Ectodermal cell (in vitro differentiated cells): ENCODE data around the gene USP32.
"Not testable (repeated sequence)": the region's sequence is repeated elsewhere in the genome, so short reads cannot be mapped to it uniquely, and the experiment has no call there.

Source experiments
- H3K27ac ChIP-seq: 2 replicates; pipeline ENCODE4 v1.7.0; 2013; ENCODE audit warnings: mild to moderate bottlenecking, low read depth, low read length; ENCODE audit not compliant: insufficient read depth, poor library complexity, severe bottlenecking
- H3K27me3 ChIP-seq: 2 replicates; pipeline ENCODE4 v1.7.0; 2013; ENCODE audit warnings: mild to moderate bottlenecking, low read length; ENCODE audit not compliant: insufficient read depth, control insufficient read depth, poor library complexity, severe bottlenecking
- H3K36me3 ChIP-seq: one replicate; pipeline ENCODE4 v1.7.0; 2013; ENCODE audit warnings: low read length; ENCODE audit not compliant: control insufficient read depth, insufficient read depth
- H3K4me1 ChIP-seq: one replicate; pipeline ENCODE4 v1.7.0; 2013; ENCODE audit warnings: low read length; ENCODE audit not compliant: control insufficient read depth, insufficient read depth
- H3K4me3 ChIP-seq: 2 replicates; pipeline ENCODE4 v1.7.0; 2013; ENCODE audit warnings: low read depth, low read length, control low read depth; ENCODE audit not compliant: insufficient read depth
- H3K9me3 ChIP-seq: 2 replicates; pipeline ENCODE4 v1.7.0; 2013; ENCODE audit warnings: mild to moderate bottlenecking, low read length, moderate library complexity; ENCODE audit not compliant: control insufficient read depth
- WGBS, 2 experiments: methylation state at CpG; one replicate each; pipeline ENCODE4 v1.1.7; 2013; ENCODE audit warnings: missing lambda C conversion rate in 2 of 2; 5-methylcytosine and 5-hydroxymethylcytosine counted together

Gene USP32

GRCh38 chr17:60248618-60249289 lies 143.2 kb downstream of the USP32 start:
- Histone ChIP-seq H3K4me3 (no peak overlapping the region), H3K9me3 (no peaks in the 10 kb centered on the region), H3K36me3 (peaks cover 4% of the 10 kb centered on the region), H3K27ac (peak overlapping the region; percentile 81), H3K27me3 (no peaks in the 10 kb centered on the region), H3K4me1 (no peaks in the 10 kb centered on the region)
- 87 to 95% methylated on average over 4 of the region's 5 CpGs for WGBS, 2 experiments

- no peaks in the 10 kb centered on the region for H3K27me3 ChIP-seq
- no peak overlapping the region for H3K4me3 ChIP-seq
- H3K36me3 ChIP-seq: peaks cover 4% of the 10 kb centered on the region
- 97 to 99% methylated on average over 7 of the region's 7 CpGs for WGBS, 2 experiments
- H3K27ac ChIP-seq: no peak overlapping the region
- H3K9me3 ChIP-seq: no peaks in the 10 kb centered on the region
- no peaks in the 10 kb centered on the region for H3K4me1 ChIP-seq
Observed at GRCh38 chr17:60247836-60248461, 144.0 kb downstream of the USP32 start.

GRCh38 chr17:60244656-60245055 lies 147.3 kb downstream of the USP32 start:
- Histone ChIP-seq H3K4me3 (no peak overlapping the region), H3K27me3 (no peaks in the 10 kb centered on the region), H3K4me1 (no peaks in the 10 kb centered on the region), H3K9me3 (no peaks in the 10 kb centered on the region), H3K27ac (no peak overlapping the region), H3K36me3 (peaks cover 4% of the 10 kb centered on the region)
- WGBS, 2 experiments: 93 to 96% methylated on average over 7 to 8 of the region's 8 CpGs

- Histone ChIP-seq H3K9me3 (no peaks in the 10 kb centered on the region), H3K27ac (no peak overlapping the region), H3K4me1 (no peaks in the 10 kb centered on the region), H3K4me3 (no peak overlapping the region), H3K36me3 (no peaks in the 10 kb centered on the region), H3K27me3 (no peaks in the 10 kb centered on the region)
- 88 to 92% methylated on average over 3 of the region's 3 CpGs for WGBS, 2 experiments
Observed at GRCh38 chr17:60240290-60240689, 151.6 kb downstream of the USP32 start.

- 70 to 92% methylated on average over 1 to 2 of the region's 2 CpGs for WGBS, 2 experiments
- peak overlapping the region; percentile 23 for H3K27ac ChIP-seq
- peaks cover 5% of the 10 kb centered on the region for H3K4me1 ChIP-seq
Observed at GRCh38 chr17:60231691-60232090, 160.2 kb downstream of the USP32 start.

GRCh38 chr17:60231234-60231633 lies 160.7 kb downstream of the USP32 start:
- WGBS, 2 experiments: 93 to 95% methylated on average over 4 of the region's 4 CpGs
- Histone ChIP-seq H3K4me3 (no peak overlapping the region), H3K4me1 (peaks cover 5% of the 10 kb centered on the region), H3K27me3 (no peaks in the 10 kb centered on the region), H3K36me3 (peaks cover 3% of the 10 kb centered on the region), H3K27ac (peak overlapping the region; percentile 23), H3K9me3 (no peaks in the 10 kb centered on the region)

More at GRCh38 chr17:60231691-60232090, 160.2 kb downstream of the USP32 start:
- H3K4me3 ChIP-seq: no peak overlapping the region
- peaks cover 3% of the 10 kb centered on the region for H3K36me3 ChIP-seq
- H3K9me3 ChIP-seq: no peaks in the 10 kb centered on the region
- no peaks in the 10 kb centered on the region for H3K27me3 ChIP-seq

GRCh38 chr17:60230358-60230757 lies 161.6 kb downstream of the USP32 start:
- Histone ChIP-seq H3K27me3 (no peaks in the 10 kb centered on the region), H3K9me3 (no peaks in the 10 kb centered on the region), H3K4me3 (no peak overlapping the region), H3K27ac (no peak overlapping the region), H3K4me1 (peaks cover 5% of the 10 kb centered on the region), H3K36me3 (peaks cover 3% of the 10 kb centered on the region)
- 93 to 96% methylated on average over 3 of the region's 3 CpGs for WGBS, 2 experiments

- H3K9me3 ChIP-seq: no peaks in the 10 kb centered on the region
Observed at GRCh38 chr17:60229188-60229802, 162.6 kb downstream of the USP32 start.

GRCh38 chr17:60227276-60227675 lies 164.7 kb downstream of the USP32 start:
- H3K36me3 ChIP-seq, H3K4me3 ChIP-seq: not testable (repeated sequence)
- WGBS, 2 experiments: 94 to 95% methylated on average over 8 of the region's 8 CpGs

More at GRCh38 chr17:60229188-60229802, 162.6 kb downstream of the USP32 start:
- Histone ChIP-seq H3K4me3 (no peak overlapping the region), H3K27ac (no peak overlapping the region), H3K27me3 (no peaks in the 10 kb centered on the region), H3K36me3 (no peaks in the 10 kb centered on the region), H3K4me1 (peaks cover 5% of the 10 kb centered on the region)
- WGBS, 2 experiments: 95 to 100% methylated on average over 2 to 3 of the region's 3 CpGs

GRCh38 chr17:60224064-60224463 lies 167.9 kb downstream of the USP32 start:
- no peaks in the 10 kb centered on the region for H3K36me3 ChIP-seq
- WGBS, 2 experiments: 88 to 92% methylated on average over 1 of the region's 1 CpG
- no peaks in the 10 kb centered on the region for H3K9me3 ChIP-seq
- no peaks in the 10 kb centered on the region for H3K4me1 ChIP-seq
- H3K27ac ChIP-seq: no peak overlapping the region
- no peaks in the 10 kb centered on the region for H3K27me3 ChIP-seq
- H3K4me3 ChIP-seq: no peak overlapping the region

More at GRCh38 chr17:60227276-60227675, 164.7 kb downstream of the USP32 start:
- not testable (repeated sequence) for H3K4me1 ChIP-seq, H3K9me3 ChIP-seq, H3K27ac ChIP-seq, H3K27me3 ChIP-seq
